ENCODE data around the gene IREB2. TPM values are rescaled to one million over a fixed set of nuclear protein-coding genes. Genes with fewer than 3 reads are reported as not detected.

IREB2 gene
- total and polyA plus RNA-seq, 2 of the 13 experiments (the other 11 are each of a cell fraction or from before 2014, with no cell fraction given), result 24.2 to 30.4 TPM

DNA sequence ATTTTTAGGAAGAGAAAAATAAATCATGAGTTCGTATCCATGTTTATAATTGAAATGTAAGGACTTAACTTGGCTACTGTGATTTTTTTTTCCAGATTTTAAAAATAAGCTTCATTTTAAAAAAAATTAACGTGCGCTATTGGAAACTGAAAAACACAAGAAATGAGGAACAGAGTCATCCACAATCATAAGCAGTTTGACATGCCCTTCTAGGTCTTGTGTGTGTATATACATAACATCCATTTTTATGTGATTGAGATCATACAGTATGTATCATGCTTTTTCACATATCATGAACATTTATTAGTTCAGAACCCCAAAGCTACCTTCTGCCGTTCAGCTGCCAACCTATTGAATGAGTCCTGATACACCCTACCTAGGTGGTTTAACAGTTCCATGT is 22.7 kb downstream of the IREB2 start:
- intact Hi-C loops (cut with micrococcal nuclease; ENCODE audit: unreplicated experiment), result no loop called here
- no peak overlapping the region for H3K4me3 ChIP-seq (replicated peaks in 1 of 3; ENCODE audit: insufficient read depth in 1 of 3, low read depth in 2 of 3, low read length in 3 of 3)
- ChIA-PET POLR2A (interaction anchor here (1.5 to 2.5 kb wide), 2 partner anchors 23 to 46 kb away, joined by 3 to 8 read pairs; partner anchors contain the start of genes HYKK and IREB2), CTCF (ENCODE audit: low intra/inter-chr PET ratio, low total read pairs) (no interaction called here)
- H3K9ac ChIP-seq (ENCODE audit: insufficient read depth, low read depth, low read length), result no peak overlapping the region
- no TSS peak for BruUV-seq (replicated peaks)
- no peak overlapping the region for H3K4me2 ChIP-seq (ENCODE audit: low read depth, low read length)
- peaks cover 33% of the 10 kb centered on the region for H3K4me1 ChIP-seq (ENCODE audit: insufficient read depth, low read length)
- no peak for FAIRE-seq
- in situ Hi-C loops (cut with HindIII; ENCODE audit: extremely low pct_ligation_motif_present, low pct_unique_long_range_greater_than_20kb), result no loop called here
- 95% methylated on average over 4 of the region's 4 CpGs for WGBS (ENCODE audit: low lambda C conversion rate)
- H3K9me3 ChIP-seq (ENCODE audit: low read length), result no peaks in the 10 kb centered on the region
- peaks cover 71% of the 10 kb centered on the region for H3K79me2 ChIP-seq (ENCODE audit: insufficient read depth, low read length)
- H3K36me3 ChIP-seq (replicated peaks in 1 of 2; ENCODE audit: control insufficient read depth in 1 of 2, insufficient read depth in 2 of 2, low read length in 2 of 2), result peaks cover 11 to 44% of the 10 kb centered on the region in 2 experiments
- no peak for DNase-seq (ENCODE audit: low spot score)
- no peak for ATAC-seq
- H3K27me3 ChIP-seq (ENCODE audit: control insufficient read depth in 1 of 2, insufficient read depth in 2 of 2, low read length in 2 of 2), result no peaks in the 10 kb centered on the region
- no peak for TF ChIP-seq ZBTB43 (CRISPR knock-in tag; conservative IDR thresholded peaks at IDR 0.05)
- TF ChIP-seq ZNF329 (CRISPR knock-in tag; IDR thresholded peaks at IDR 0.05; ENCODE audit: low read depth), result no peak
- TF ChIP-seq ZNF772 (CRISPR knock-in tag; IDR thresholded peaks at IDR 0.05), result no peak
- no peak for TF ChIP-seq ASH2L (IDR thresholded peaks at IDR 0.05; ENCODE audit: insufficient read length, low read depth, low read length)
- TF ChIP-seq MLXIP (CRISPR knock-in tag; IDR thresholded peaks at IDR 0.05; ENCODE audit: borderline replicate concordance), result no peak
- TF ChIP-seq ZNF234 (CRISPR knock-in tag; conservative IDR thresholded peaks at IDR 0.05), result no peak
- TF ChIP-seq ZNF605 (CRISPR knock-in tag; IDR thresholded peaks at IDR 0.05), result no peak
- TF ChIP-seq FOXM1 (CRISPR knock-in tag; IDR thresholded peaks at IDR 0.05), result no peak
- no peak for TF ChIP-seq NR2C2 (CRISPR knock-in tag; IDR thresholded peaks at IDR 0.05; ENCODE audit: borderline replicate concordance)
- peaks cover 31% of the 10 kb centered on the region for H4K20me1 ChIP-seq (ENCODE audit: insufficient read depth, low read length)
- no peak overlapping the region for H3K27ac ChIP-seq (ENCODE audit: extremely low read length, insufficient read depth, low read length)
- no peak overlapping the region for H2AFZ ChIP-seq (ENCODE audit: low read length)

All from HepG2 (cell line).